H1 (cell line): ENCODE data around the gene ZDHHC20. TPM values are rescaled to one million over a fixed set of nuclear protein-coding genes. Genes with fewer than 3 reads are reported as not detected.

Source experiments
- CTCF ChIA-PET: fragments of 300-600 bp; sonication (Branson Sonifier 250); formaldehyde crosslinking; loops from one replicate; lab custom pipeline; 2021; ENCODE audit not compliant: partially characterized antibody; lab: Charles Lee
- POLR2A ChIA-PET: fragments of 300-600 bp; sonication (Branson Sonifier 250); formaldehyde crosslinking; loops from one replicate; lab custom pipeline; 2021; ENCODE audit warnings: inconsistent platforms; ENCODE audit not compliant: partially characterized antibody; lab: Charles Lee
- DNase-seq, 2 experiments: peaks; one replicate each; pipeline versions ENCODE4 v3.0.0 to v3.0.0-alpha.2; 2010 to 2022; ENCODE audit warnings: low spot score in 2 of 2, low read depth in 1 of 2, mixed read lengths in 1 of 2
- FAIRE-seq: peaks from 2 replicates; lab custom pipeline; 2011; peaks lifted over from hg19 to GRCh38; lab: Jason Lieb, UNC
- H2AFZ ChIP-seq: 2 replicates; pipeline ENCODE4 v1.8.1; 2012; ENCODE audit warnings: low read length, inconsistent platforms
- H2AK5ac ChIP-seq: 2 replicates; pipeline ENCODE4 v1.6.1; 2013; ENCODE audit warnings: low read depth, low read length
- H2BK120ac ChIP-seq: replicated peaks from 2 replicates; pipeline ENCODE3; 2013; ENCODE audit warnings: low read depth, low read length, inconsistent platforms
- H2BK12ac ChIP-seq: 2 replicates; pipeline ENCODE4 v1.6.1; 2013; ENCODE audit warnings: low read depth, low read length
- H2BK15ac ChIP-seq: 2 replicates; pipeline ENCODE4 v1.6.1; 2013; ENCODE audit warnings: low read length
- H2BK20ac ChIP-seq: 2 replicates; pipeline ENCODE4 v1.6.1; 2013; ENCODE audit warnings: low read length
- H2BK5ac ChIP-seq: 2 replicates; pipeline ENCODE4 v1.6.1; 2013; ENCODE audit warnings: low read depth, low read length
- H3K14ac ChIP-seq: 2 replicates; pipeline ENCODE4 v1.6.1; 2013; ENCODE audit warnings: inconsistent platforms; ENCODE audit not compliant: insufficient read length
- H3K18ac ChIP-seq: 2 replicates; pipeline ENCODE4 v1.6.1; 2013; ENCODE audit warnings: low read length; ENCODE audit errors: extremely low read depth
- H3K23ac ChIP-seq: 2 replicates; pipeline ENCODE4 v1.6.1; 2013; ENCODE audit warnings: inconsistent platforms; ENCODE audit not compliant: insufficient read length
- H3K23me2 ChIP-seq: 2 replicates; pipeline ENCODE4 v1.6.1; 2013; ENCODE audit warnings: low read depth, low read length
- H3K27ac ChIP-seq: 2 replicates; pipeline ENCODE4 v1.6.1; 2011; ENCODE audit warnings: low read depth, low read length, inconsistent platforms
- H3K27me3 ChIP-seq, 4 experiments: replicated peaks in 1 of 4; 1 replicate in 1 of 4; 2 replicates in 3 of 4; pipeline versions ENCODE4 v1.6.1 to v1.8.1; 2011 to 2013; ENCODE audit warnings: low read length in 3 of 4, mild to moderate bottlenecking in 3 of 4, inconsistent platforms in 2 of 4, mixed read lengths in 2 of 4, moderate library complexity in 1 of 4; ENCODE audit not compliant: control insufficient read depth in 3 of 4, insufficient read depth in 3 of 4; ENCODE audit errors: extremely low read depth in 1 of 4
- H3K36me3 ChIP-seq, 4 experiments: 2 replicates each; pipeline versions ENCODE4 v1.6.1 to v1.8.1; 2011 to 2013; ENCODE audit warnings: mild to moderate bottlenecking in 4 of 4, low read length in 3 of 4, moderate library complexity in 2 of 4, control low read depth in 1 of 4, inconsistent platforms in 1 of 4; ENCODE audit not compliant: insufficient read depth in 4 of 4, control insufficient read depth in 2 of 4
- H3K4ac ChIP-seq: replicated peaks from 2 replicates; pipeline ENCODE3; 2013; ENCODE audit warnings: low read length, low read depth, mixed read lengths, inconsistent platforms; ENCODE audit not compliant: insufficient read length
- H3K4me1 ChIP-seq, 4 experiments: replicated peaks in 1 of 4; 1 replicate in 1 of 4; 2 replicates in 3 of 4; pipeline versions ENCODE4 v1.6.1 to v1.8.1; 2011 to 2013; ENCODE audit warnings: low read length in 3 of 4, inconsistent platforms in 2 of 4, mixed read lengths in 1 of 4; ENCODE audit not compliant: insufficient read depth in 4 of 4, control insufficient read depth in 3 of 4
- H3K4me2 ChIP-seq, 2 experiments: 2 replicates each; pipeline versions ENCODE4 v1.6.1 to v1.8.1; 2011 to 2013; ENCODE audit warnings: low read depth in 2 of 2, low read length in 2 of 2, control low read depth in 1 of 2, inconsistent platforms in 1 of 2, mild to moderate bottlenecking in 1 of 2; ENCODE audit not compliant: insufficient read depth in 1 of 2
- H3K4me3 ChIP-seq, 4 experiments: fragments of 200-600, 300-600 bp in 1 of 4; sonication (generic), shearing (Covaris generic), sonication (Bioruptor Twin) in 1 of 4; 2 replicates each; pipeline versions ENCODE4 v1.5.1 to v1.8.1; 2011 to 2016; ENCODE audit warnings: low read length in 4 of 4, low read depth in 3 of 4, control low read depth in 2 of 4, inconsistent platforms in 2 of 4, mild to moderate bottlenecking in 2 of 4, mixed read lengths in 1 of 4, moderate library complexity in 1 of 4; ENCODE audit not compliant: insufficient read depth in 2 of 4; ENCODE audit errors: extremely low read depth in 1 of 4
- H3K56ac ChIP-seq: replicated peaks from 2 replicates; pipeline ENCODE3; 2013; ENCODE audit warnings: low read depth, mild to moderate bottlenecking, mixed read lengths, low read length, inconsistent platforms; ENCODE audit not compliant: insufficient read length
- H3K79me1 ChIP-seq: 2 replicates; pipeline ENCODE4 v1.6.1; 2013; ENCODE audit warnings: low read depth, low read length, control low read depth
- H3K79me2 ChIP-seq, 2 experiments: 2 replicates each; pipeline versions ENCODE4 v1.6.1 to v1.8.1; 2012 to 2013; ENCODE audit warnings: low read length in 2 of 2, mild to moderate bottlenecking in 2 of 2, inconsistent platforms in 1 of 2; ENCODE audit not compliant: insufficient read depth in 2 of 2, control insufficient read depth in 1 of 2
- H3K9ac ChIP-seq, 4 experiments: replicated peaks in 1 of 4; 1 replicate in 1 of 4; 2 replicates in 3 of 4; pipeline versions ENCODE4 v1.6.1 to v1.8.1; 2011 to 2013; ENCODE audit warnings: low read depth in 3 of 4, low read length in 3 of 4, control low read depth in 2 of 4, mild to moderate bottlenecking in 2 of 4, moderate library complexity in 2 of 4, inconsistent platforms in 1 of 4; ENCODE audit errors: extremely low read depth in 1 of 4
- H3K9me3 ChIP-seq, 2 experiments: 2 replicates each; pipeline versions ENCODE4 v1.6.1 to v1.8.1; 2012 to 2013; ENCODE audit warnings: mild to moderate bottlenecking in 2 of 2, moderate library complexity in 2 of 2, control low read depth in 1 of 2, inconsistent platforms in 1 of 2, low read depth in 1 of 2, low read length in 1 of 2, mixed read lengths in 1 of 2; ENCODE audit not compliant: insufficient read depth in 2 of 2
- H4K20me1 ChIP-seq, 2 experiments: replicated peaks in 1 of 2; 2 replicates each; pipeline versions ENCODE3 to v1.8.1; 2011 to 2013; ENCODE audit warnings: inconsistent platforms in 2 of 2, low read length in 2 of 2, mild to moderate bottlenecking in 1 of 2; ENCODE audit not compliant: insufficient read depth in 2 of 2, control insufficient read depth in 1 of 2
- H4K5ac ChIP-seq: 2 replicates; pipeline ENCODE4 v1.6.1; 2013; ENCODE audit warnings: low read length, low read depth, mixed read lengths, inconsistent platforms; ENCODE audit not compliant: insufficient read length
- H4K8ac ChIP-seq: 2 replicates; pipeline ENCODE4 v1.8.0; 2013; ENCODE audit warnings: mild to moderate bottlenecking, moderate library complexity, low read length, inconsistent platforms; ENCODE audit not compliant: insufficient read depth; ENCODE audit errors: extremely low read depth
- H4K91ac ChIP-seq: replicated peaks from 2 replicates; pipeline ENCODE3; 2013; ENCODE audit warnings: low read length, mixed read lengths, inconsistent platforms; ENCODE audit not compliant: insufficient read length
- BACH1 ChIP-seq: IDR thresholded peaks from 2 replicates; pipeline ENCODE4 v1.6.1; 2012; ENCODE audit warnings: low read length, improper control_type of control experiment
- CEBPB ChIP-seq: IDR thresholded peaks from 2 replicates; pipeline ENCODE4 v1.6.1; 2012; ENCODE audit warnings: low read depth, low read length
- CTCF ChIP-seq, 3 experiments: IDR thresholded peaks; 1 replicate in 2 of 3; 2 replicates in 1 of 3; pipeline versions ENCODE4 v1.5.1 to v1.6.1; 2011; ENCODE audit warnings: low read length in 3 of 3, mild to moderate bottlenecking in 3 of 3, inconsistent platforms in 2 of 3, low read depth in 1 of 3, moderate library complexity in 1 of 3; ENCODE audit not compliant: insufficient read depth in 1 of 3; ENCODE audit errors: control extremely low read depth in 1 of 3
- JUN ChIP-seq: IDR thresholded peaks from 2 replicates; pipeline ENCODE4 v1.6.1; 2011; ENCODE audit warnings: low read depth, mild to moderate bottlenecking, improper control_type of control experiment, low read length
- MAFK ChIP-seq: IDR thresholded peaks from 2 replicates; pipeline ENCODE4 v1.6.1; 2012; ENCODE audit warnings: low read depth, mild to moderate bottlenecking, improper control_type of control experiment, low read length
- POLR2AphosphoS5 ChIP-seq: IDR thresholded peaks from 2 replicates; pipeline ENCODE4 v1.6.1; 2011; ENCODE audit warnings: low read depth, low read length
- RAD21 ChIP-seq, 2 experiments: IDR thresholded peaks in 1 of 2; conservative IDR thresholded peaks in 1 of 2; 2 replicates each; pipeline ENCODE4 v1.6.1; 2011; ENCODE audit warnings: low read depth in 2 of 2, low read length in 2 of 2, improper control_type of control experiment in 1 of 2, inconsistent platforms in 1 of 2, mild to moderate bottlenecking in 1 of 2, moderate library complexity in 1 of 2
- YY1 ChIP-seq: IDR thresholded peaks from 2 replicates; pipeline ENCODE4 v1.6.1; 2011; ENCODE audit warnings: low read depth, mild to moderate bottlenecking, low read length
- WGBS, 2 experiments: shearing (Covaris generic) in 1 of 2; methylation state at CpG; one replicate each; pipeline versions ENCODE4 v1.1.6 to v1.1.7; 2013 to 2015; ENCODE audit warnings: low lambda C conversion rate in 2 of 2, mixed read lengths in 2 of 2, inconsistent platforms in 1 of 2, low coverage in 1 of 2, missing lambda C conversion rate in 1 of 2; ENCODE audit not compliant: insufficient replicate concordance in 2 of 2, insufficient coverage in 1 of 2, insufficient read length in 1 of 2; ENCODE audit errors: extremely low coverage in 1 of 2, missing lambda C conversion rate in 1 of 2; 5-methylcytosine and 5-hydroxymethylcytosine counted together
- polyA plus RNA-seq, 7 experiments: library from polyadenylated mRNA; depleted of rRNA in 3 of 7; stranded (reverse) in 5 of 7; unstranded in 2 of 7; fragments of >200 nt in 5 of 7; fragments of 200-250 nt in 2 of 7; gene quantifications; 1 replicate in 5 of 7; 2 replicates in 1 of 7; 4 replicates in 1 of 7; pipeline versions ENCODE4 v1.2.1 to v1.2.3, GENCODE V29; 2011 to 2013; ENCODE audit warnings: missing spikeins in 2 of 7, mixed read lengths in 2 of 7
- total RNA-seq: library from RNA; stranded (reverse); fragmentation: NEBNext Ultra II Directional; extraction: Animal tissue kit (Norgen Biotek cat#: 25700); gene quantifications from 2 replicates; pipeline ENCODE4 v1.2.1, GENCODE V29; 2021

ZDHHC20 gene
- total and polyA plus RNA-seq, 2 of the 8 experiments (the other 6 are each of a cell fraction or from before 2014, with no cell fraction given) = 16.4 to 89.0 TPM

GRCh38 chr13:21501686-21502085 lies 42.6 kb upstream of the ZDHHC20 start:
- no peak for FAIRE-seq
- no peak overlapping the region for H2BK15ac ChIP-seq
- H3K18ac ChIP-seq = no peak overlapping the region
- peak overlapping the region; percentile 40 for H4K91ac ChIP-seq
- H3K79me2 ChIP-seq = no peaks in the 10 kb centered on the region
- H3K27ac ChIP-seq = no peak overlapping the region
- H2AFZ ChIP-seq = no peak overlapping the region
- H2BK5ac ChIP-seq = no peak overlapping the region
- no peak overlapping the region for H2BK120ac ChIP-seq
- TF ChIP-seq YY1 (peak; percentile 70), BACH1 (peak; percentile 71; the same call in 1 of the 2 replicates), JUN (no peak), MAFK (peak; percentile 53; the same call in 1 of the 2 replicates), CTCF (IDR thresholded peaks at IDR 0.05; ENCODE audit: control extremely low read depth in 1 of 3, insufficient read depth in 1 of 3, low read depth in 1 of 3, low read length in 3 of 3) (peak; percentile 32 to 57 (median 40)), CEBPB (peak; percentile 24; the same call in 1 of the 2 replicates), RAD21 (IDR thresholded peaks at IDR 0.05 in 1 of 2, conservative IDR thresholded peaks at IDR 0.05 in 1 of 2; ENCODE audit: low read depth in 2 of 2, low read length in 2 of 2) (peak in 1 of 2 experiments; percentile 46; a peak in 2 of 4 replicates), POLR2AphosphoS5 (no peak)
- H3K4me2 ChIP-seq = no peak overlapping the region
- no peak overlapping the region for H3K4me3 ChIP-seq
- H4K20me1 ChIP-seq = peaks cover 0 to 2% of the 10 kb centered on the region in 2 experiments
- no peaks in the 10 kb centered on the region for H3K79me1 ChIP-seq
- no peak overlapping the region for H3K23ac ChIP-seq
- ChIA-PET CTCF (interaction anchor here (1.1 kb wide), 1 partner anchor 56 kb away, joined by 3 read pairs; no protein-coding TSS in a partner anchor), POLR2A (interaction anchor here (1.0 kb wide), 1 partner anchor 322 kb away, joined by 3 read pairs; no protein-coding TSS in a partner anchor)
- H3K4ac ChIP-seq = no peak overlapping the region
- no peaks in the 10 kb centered on the region for H3K23me2 ChIP-seq
- H3K9me3 ChIP-seq = no peaks in the 10 kb centered on the region
- H2BK20ac ChIP-seq = no peak overlapping the region
- no peak overlapping the region for H4K5ac ChIP-seq
- H4K8ac ChIP-seq = no peak overlapping the region
- 91% methylated on average over 3 of the region's 3 CpGs; no CpG with 5 or more reads in 1 of the 2 experiments for WGBS, 2 experiments
- no peaks in the 10 kb centered on the region for H3K27me3 ChIP-seq
- no peak overlapping the region for H2AK5ac ChIP-seq
- no peak overlapping the region for H3K56ac ChIP-seq
- no peak overlapping the region for H3K14ac ChIP-seq
- peaks cover 0 to 3% (median 1%) of the 10 kb centered on the region in 4 experiments; a peak in 1 of 8 replicates for H3K36me3 ChIP-seq
- peak overlapping the region; percentile 19; the same call in 1 of the 2 replicates for H2BK12ac ChIP-seq
- no peaks in the 10 kb centered on the region for H3K4me1 ChIP-seq
- no peak for DNase-seq
- no peak overlapping the region for H3K9ac ChIP-seq
